HG03457 (cell line): ENCODE measurements around the gene TFF2.

Experiments
- ATAC-seq: cut with Tn5 transposase; IDR thresholded peaks from one replicate; pipeline ENCODE4 v1.9.1; 2021; ENCODE audit warnings: moderate number of reproducible peaks; ENCODE audit not compliant: unreplicated experiment

Gene TFF2

DNA sequence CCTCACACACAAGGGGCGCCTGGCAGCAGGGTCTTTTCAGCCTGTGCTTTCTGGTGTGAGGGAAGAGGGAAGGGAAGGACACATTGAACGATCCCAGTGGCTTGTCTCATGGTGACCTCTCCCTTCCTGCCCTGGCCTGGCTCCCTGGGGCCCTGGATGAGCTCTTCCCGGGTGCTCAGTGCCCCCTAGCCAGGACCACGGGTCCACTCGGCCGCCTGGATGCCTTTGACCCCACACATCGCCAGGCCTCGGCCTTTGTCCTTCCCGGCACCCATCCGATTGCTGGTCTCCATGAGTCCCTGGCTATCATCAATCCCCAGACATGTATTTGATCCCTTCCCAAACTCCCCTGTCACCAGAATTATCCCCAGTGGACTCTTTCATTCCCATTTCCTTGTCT is 29.6 kb downstream of the TFF2 start:
- no peak for ATAC-seq

DNA sequence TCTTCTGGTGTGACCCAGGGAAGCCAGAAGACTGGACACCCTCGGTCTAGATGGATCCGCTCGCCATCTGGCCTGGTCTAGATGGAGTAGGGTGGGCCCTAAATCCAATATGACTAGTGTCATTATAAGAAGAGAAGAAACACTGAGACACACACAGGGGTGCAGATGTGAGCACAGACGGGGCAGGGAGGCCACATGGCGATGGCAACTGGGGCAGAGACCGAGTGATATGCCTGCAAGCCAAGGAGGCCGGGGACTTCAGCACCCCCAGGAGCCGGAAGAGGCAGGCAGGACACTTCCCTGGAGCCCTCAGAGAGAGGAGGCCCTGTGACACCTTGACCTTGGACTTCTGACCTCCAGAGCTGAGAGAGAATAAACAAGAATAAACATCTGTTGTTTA is 30.0 kb downstream of the TFF2 start:
- no peak for ATAC-seq

DNA sequence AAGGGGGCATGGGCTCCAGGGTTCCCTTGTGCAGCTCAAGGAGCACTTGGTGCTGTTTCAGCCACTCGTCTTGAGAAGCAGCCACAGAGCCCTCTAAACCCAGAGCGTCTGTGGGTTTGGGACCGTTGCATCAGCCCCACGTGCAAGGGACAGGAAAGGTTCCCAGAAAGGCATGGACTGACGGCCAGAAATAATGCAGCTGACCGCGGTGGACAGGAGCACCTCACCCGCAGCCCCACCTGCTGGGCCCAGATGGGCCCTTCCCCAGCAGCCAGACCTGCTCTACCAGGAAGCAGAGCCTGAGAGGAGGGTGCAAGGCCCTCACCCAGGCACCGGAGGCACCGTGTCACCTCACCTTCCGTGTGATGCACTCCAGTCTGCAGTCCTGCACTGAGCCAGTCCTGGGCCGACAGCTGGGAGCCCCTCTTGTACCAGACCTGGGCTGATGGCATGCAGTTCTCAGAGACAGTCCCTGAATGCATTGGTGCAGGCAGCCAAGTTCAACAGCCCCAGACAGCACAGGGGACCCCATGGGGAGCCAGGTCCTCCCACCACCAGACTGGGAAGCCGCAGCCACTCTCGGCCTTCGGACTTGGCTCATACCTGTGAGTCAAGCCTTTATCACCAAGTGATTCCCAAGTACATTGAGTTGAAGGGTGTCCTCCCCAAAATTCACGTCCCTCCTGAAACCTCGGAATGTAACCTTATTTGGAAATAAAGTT is 30.8 kb downstream of the TFF2 start:
- ATAC-seq, result no peak

DNA sequence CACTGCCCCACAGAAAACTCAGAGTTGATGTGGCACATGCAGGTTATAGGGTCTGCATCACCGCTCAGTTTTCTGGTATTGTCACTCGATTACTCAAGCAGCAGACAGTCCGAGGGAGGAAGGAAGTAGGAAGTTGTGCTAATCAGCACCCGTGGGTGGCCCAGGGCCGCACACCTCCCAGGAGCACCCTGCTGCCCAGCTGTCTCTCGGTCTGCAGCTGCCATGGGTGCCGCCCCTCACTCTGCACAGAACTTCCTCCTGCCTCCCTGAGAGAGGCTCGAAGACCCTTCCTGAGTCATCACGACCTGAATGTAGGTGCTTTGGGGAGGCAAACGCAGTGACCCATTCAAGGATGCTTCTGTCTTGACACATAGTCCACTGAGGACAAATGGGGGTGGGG is 31.4 kb downstream of the TFF2 start:
- no peak for ATAC-seq

DNA sequence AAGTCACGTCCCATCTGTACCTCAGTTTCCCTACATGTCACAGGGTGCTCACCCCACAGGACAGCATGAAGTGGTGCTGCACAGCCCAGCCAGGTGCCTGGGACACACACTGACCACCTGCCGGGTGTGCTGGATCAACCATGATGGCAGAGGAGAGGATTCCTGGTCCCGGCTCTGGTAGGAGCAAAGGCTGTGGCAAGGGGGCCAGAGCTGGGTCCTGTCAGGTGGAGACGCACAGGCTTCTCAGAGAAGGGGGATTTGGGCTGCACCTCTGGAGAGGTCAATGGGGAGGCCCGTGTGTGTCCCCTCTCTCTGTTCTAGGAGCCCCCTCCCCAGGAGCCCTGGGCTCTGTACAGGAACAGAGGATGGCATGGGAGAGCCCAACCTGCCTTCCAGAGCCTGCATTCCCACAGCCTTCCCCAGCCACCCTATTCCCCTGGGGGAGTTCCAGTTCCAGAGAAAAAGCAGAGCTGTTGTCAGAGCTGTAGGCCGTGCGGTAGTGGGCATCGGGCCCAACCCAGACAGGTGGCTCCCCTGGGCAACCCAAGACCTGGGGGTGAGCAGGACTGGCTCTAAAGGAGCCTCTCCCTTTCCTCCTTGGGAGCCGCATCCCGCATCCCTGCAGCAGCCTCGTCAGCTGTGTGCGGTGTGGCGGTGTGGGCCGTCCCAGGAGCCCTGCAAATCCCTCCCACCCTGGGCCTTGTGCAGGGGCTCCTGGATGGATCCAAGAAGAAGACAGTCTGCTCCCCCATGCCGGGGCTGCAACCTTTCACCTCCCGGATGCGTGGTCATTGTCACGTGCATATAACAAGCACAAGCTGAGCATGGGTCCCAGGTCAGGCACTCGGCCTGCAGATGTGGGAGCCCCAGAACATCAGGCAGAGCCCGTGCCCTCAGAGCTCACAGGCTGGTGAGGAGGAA is 32.7 kb downstream of the TFF2 start:
- ATAC-seq, result no peak

DNA sequence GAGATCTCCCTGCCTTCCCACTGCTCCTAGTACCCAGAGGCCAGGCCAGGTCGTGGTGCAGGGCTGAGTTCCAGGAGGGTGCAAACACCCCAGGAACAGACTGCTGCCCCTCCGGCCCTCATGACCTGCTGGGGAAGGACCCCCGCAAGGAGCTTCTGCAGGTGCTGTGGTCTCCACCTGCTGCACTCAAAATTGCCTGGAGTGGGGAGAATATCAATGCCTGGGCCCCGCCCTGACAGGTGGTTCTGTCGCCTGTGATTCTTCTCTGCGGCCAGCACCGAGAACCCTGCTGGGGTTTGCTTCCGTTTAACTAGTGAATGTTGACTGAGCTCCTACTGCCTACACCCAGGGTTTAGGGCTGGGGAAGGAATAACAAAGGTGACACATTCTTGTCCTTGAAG is 33.5 kb downstream of the TFF2 start:
- no peak for ATAC-seq

DNA sequence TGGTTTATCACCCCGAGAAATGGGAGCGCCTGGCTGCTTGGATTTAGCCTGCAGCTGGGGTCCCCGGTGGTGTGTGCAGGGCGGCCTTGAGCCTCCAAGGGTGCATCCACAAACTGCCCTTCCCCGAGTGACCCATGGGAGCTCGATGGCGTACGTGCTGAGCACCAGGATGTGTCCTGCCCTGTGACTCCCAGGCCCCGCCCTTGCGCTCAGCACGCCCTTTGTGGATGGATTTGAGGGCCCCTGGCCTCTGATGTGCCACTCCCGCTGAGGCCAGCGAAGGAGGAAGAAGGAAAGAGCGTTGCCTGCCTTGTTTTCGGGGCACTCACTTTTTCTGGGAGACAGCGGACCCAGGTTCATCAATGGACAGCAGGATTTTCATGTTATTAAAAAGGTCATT is 33.9 kb downstream of the TFF2 start:
- ATAC-seq, result no peak

DNA sequence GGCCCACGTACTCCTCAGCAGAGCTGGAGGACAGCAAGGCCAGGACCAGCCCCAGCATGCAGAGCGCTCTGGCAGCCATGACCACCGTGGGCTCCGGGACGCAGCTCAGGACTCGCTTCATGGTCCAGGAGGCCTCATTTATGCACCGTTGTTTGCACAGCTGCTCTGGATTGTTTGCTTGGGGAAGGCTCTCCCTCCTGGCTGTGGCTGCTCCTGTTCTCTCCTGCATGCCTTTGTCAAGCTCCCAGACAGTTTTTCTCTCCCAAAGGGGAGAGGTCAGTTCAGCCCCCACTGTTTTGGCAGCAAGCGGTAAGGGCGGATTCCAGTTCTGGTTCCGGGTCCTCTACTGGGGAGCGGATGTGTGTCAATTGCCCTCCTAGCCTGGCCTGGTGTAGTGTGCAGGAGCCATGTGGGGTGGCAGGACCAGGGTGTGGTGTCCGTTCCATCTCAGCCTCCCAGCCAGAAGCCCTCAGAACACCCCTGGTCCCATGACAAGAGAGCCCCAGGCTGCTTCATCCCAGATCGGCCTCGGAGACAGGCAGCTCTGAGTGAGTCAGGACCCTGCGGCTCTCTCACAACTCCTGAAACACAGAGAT is 35.4 kb downstream of the TFF2 start, which contains the start of gene TFF3:
TSS of gene TFF3 (minus strand) at position 114 of the 596 bp plus-strand sequence. CDS start at position 79, 35 bp downstream.
- ATAC-seq, result no peak

DNA sequence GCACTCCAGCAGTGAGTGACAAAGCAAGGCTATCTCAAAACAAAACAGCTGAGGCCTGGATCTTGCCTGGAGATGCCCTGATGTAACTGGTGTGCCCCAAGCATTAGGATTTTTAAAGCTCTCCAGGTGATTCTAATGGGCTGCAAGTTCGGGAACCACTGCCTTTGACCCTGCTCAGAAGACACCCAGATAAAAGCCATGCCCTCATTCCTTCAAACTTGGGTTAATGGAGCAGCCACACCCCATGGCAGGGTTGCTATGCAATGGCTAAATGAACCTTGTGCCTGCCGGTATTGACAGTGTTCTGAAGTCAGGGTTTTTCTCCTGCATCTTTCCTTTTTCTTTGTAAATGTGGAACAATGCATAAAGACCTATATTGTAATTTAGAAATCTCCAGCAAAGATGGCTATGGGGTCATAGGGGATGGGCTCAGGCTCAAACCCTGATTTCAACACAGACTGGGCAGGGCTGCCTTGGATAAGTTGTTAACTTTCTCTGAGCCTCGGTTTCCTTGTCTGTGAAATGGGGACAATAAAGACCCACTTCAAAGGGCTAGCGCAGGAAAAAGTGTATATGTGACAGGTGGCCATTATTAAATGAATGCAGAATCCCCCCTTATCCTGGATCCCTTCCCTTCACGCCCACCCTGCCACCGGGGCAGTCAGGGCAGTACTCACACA is 36.0 kb downstream of the TFF2 start:
- ATAC-seq, result no peak

DNA sequence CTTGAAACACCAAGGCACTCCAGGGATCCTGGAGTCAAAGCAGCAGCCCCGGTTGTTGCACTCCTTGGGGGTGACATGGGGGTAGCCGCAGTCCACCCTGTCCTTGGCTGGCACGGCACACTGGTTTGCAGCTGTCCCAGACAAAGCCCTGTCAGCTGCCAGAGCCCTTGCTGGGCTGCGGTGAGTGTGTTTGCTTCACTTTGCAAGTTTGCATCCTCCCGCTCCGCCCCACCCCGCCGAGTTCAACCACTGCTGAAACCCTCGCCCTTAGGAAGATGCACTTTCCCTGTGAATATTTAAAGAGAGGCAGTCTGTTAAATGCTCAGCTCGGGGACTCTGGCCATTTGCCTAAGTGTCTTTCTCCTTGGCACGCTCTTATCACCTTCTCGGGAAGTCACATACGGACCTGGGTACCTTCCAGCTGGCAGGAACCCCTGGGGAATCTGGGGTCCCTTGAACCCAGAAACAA is 37.3 kb downstream of the TFF2 start:
- ATAC-seq, result no peak

DNA sequence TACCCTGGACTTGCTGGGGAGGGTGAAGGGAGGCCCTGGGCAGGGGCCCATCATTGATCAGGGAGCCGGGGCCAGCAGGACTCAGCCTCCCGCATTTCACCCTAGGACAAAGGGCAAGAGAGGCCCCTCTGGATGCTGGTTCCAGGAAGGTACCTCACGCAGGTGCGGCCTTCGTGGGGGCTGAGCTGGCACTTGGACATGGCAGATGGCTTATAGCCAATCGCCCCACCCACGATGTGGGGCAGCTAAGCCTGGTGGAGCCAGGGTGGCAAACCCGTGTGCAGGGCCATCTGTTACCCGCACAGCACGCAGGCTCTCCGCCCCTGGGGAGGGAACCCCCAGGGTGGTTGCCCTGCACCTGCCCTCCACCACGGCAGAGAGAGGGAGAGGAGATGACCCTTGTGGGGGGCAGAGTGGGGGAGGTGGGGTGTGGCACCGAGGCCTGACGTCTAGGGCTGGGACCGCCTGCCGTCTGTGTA is 38.1 kb downstream of the TFF2 start:
- ATAC-seq, result no peak

DNA sequence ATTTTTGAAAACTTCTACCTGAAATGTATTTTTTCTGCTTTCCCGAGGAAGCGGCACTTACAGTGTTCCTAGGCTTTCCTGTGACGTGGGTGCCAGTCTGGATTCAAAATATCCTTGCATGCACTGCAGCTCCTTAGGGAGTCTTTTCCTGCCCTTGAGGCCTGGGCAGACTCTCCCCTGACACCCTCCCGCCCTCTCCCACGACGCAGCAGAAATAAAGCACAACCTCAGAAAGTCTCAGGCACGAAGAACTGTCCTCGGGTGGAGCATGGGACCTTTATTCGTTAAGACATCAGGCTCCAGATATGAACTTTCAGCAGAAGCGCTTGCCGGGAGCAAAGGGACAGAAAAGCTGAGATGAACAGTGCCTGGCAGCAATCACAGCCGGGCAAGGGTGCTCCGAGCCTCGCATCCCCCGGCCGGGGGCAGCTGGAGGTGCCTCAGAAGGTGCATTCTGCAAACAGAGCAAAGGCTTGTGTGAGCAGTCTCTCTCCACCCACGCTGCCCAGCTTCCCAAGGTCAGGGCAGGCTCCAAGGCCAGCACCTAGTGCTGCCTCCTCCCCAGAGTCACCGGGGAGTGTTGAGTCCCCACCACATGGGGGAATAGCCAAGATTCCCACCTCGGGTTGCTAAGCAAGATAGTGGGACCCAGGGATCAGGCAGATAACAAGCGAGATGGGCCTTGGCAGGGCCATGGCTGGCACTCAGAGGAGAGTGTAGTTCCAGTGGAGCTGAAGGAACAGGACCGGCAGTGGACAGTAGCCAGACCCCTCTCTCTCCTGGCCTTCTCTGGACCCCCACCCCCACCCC is 38.8 kb downstream of the TFF2 start:
- ATAC-seq, result no peak

DNA sequence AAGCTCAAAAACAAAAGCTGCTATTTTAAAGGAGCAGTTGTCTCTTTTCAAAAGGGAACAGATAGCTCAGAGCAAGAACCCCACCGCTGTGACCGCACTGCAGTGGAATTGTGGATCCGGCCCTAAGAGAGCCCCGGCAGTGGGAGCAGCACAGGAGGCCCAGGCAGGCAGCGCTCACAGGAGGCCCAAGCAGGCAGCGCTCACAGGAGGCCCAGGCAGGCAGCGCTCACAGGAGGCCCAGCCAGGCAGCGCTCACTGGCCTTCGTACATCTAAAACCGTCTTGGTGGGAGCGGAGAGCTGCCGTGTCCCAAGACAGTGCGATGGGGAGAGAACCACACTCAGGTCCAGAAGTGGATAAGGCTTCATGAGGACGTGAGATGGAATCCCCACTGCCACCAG is 39.6 kb downstream of the TFF2 start:
- no peak for ATAC-seq

DNA sequence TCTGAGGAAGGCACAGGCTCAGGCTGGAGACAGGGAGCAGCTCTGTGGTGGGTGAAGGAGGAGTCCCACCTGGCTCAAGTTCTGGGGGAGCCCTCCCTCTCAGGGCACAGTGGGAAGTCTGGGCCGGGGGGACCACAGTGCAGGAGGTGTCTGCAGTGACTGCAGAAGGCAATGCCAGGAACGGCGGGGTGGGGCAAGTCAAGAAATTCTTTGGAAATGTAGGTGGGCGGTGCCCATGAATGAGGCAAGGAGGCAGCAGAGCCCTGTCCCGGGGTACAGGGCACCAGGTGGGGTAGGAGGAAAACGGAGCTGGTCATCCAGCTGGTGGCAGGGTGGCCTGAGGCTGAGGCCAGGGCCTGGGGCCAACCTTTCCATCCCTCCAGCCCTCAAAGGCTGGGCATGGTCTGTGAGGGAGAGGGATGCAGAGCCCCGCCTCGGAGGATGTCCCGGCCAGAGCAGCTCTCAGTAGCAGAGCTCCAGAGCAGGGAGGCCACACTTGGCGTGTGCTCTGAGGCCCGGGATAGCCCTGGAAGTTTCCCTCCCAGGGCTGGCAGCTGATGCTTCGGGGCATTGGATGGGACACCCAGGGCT is 40.3 kb downstream of the TFF2 start:
- ATAC-seq, result no peak

DNA sequence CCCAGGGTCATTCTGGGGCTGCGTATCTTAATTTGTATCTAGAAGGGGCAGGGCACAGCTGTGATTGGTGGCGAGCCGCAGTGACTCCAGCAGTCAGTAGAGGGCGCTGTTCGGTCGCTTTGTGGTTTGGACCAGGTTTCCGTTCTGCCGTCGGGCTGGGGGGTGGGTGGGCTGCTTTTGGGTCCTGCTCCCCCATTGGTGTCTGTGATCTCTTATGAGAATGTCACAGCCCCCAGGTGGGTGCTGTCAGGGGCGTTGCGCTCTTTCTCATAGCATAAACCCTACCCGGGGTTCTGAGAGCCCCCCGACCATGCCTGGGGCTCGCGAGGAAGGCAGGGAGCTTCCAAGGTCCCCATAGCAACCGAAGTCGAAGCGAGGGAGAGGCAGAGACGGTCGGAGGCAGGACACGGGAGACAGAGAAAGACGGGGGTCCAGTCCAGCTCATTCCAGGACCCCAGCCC is 41.0 kb downstream of the TFF2 start:
- no peak for ATAC-seq

DNA sequence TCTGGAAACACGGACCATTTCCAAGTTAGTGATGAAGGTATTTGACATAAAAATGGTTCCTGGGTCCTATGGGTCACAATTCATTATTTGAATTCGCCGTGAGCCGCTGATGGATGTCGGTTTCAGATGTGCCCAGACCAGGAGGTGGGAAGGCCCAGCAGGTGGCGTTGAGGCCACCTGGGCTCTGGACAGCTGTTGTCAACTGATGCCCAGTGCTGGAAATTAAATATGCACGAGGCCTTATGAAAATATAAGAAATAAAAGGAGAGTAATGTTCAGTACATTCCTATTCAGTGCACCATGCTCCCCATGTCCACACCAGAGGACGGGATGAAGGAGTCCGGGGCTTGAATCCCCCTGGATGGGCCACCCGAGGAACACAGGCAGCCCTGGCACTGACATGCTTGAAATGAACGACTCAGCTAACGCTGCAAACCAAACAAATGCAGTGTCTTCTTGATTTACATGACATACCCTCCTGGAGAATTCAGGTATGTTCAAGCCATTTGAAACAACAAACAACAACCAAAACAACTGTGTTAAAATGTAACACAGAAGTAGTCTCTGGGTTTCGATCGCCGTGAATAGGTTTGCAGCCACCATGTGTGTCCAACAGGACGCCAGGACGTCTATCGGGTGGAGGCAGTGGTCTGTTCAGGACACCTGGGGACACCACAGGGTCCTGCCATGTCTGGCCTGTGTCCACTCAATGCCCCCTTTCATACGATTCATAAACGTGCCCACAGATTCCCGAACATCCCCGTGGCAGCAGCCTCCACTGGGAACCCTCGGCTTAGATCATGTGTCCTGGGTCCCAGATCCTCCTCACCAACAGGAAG is 41.7 kb downstream of the TFF2 start:
- ATAC-seq, result no peak

DNA sequence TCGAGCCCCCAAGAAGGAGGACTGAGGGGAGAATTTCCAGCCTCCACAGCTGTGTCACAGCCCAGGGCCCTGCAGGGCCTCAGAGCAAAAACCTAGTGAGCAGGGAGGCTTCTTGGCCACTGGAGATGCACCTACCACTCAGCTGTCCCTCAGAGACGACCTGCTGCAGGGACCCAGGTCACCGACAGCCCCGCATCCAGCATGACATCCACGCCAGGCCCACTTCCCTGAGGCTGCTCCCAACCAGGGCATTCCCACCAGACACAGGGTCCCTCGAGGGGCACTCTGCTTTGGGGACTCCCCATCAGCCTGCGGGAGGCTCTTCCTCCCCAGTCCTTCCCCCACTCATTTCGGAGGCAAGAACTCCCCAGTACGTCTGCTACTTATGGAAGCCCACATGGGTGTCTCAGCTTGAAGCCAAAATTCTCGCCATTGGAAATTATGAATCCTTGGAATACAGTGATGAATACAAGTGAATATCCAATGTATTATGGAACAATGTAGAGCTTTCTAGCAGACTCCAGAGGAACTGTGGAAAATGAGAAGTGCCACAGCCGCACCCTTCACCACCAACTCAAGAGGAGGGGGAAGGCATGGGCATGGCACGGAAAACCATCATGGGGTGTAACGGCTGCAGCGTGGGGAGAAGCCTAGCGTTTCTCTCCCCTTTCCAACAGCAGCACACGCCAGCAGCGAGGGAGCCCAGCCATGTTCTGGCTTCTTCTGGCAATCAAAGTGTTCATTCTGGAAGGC is 42.5 kb downstream of the TFF2 start:
- ATAC-seq, result no peak

DNA sequence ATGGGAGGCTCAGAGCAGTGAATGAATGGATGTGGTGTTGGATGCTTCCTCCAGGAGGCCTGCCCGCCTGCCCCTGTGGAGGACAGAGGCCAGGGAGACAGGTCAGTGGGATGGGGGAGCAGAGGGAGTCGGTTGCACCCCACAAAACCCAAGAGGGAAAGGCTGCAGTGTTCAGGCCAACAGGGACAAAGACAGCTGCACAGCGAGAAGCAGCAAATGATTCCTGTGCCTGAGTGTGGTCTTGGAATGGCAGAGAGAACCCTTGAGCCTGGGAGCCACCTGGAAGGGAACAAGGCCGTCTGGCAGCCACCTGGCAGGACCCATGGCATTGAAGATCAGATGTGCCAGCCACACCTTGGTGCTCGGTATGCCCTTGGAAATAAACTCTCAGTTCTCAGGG is 43.7 kb downstream of the TFF2 start:
- no peak for ATAC-seq
